Measurements from ENCODE around the gene SLC7A7. TPM values are rescaled to one million over a fixed set of nuclear protein-coding genes. Genes with fewer than 3 reads are reported as not detected.

SLC7A7 gene
- polyA plus RNA-seq, 3 donors: 262 to 425 (median 371) TPM

DNA sequence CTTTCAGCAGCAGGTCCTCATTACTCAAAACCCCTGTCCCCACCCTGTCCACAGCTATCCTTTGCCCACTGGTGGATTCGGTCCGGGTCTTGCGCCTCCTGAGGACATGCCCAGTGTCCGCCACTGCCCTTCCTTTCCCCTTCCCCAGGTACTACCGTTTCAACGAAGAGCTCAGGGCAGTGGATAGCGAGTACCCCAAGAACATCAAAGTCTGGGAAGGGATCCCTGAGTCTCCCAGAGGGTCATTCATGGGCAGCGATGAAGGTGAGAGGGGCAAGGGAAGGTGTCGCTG, 29.8 kb upstream of the SLC7A7 start:
- Histone ChIP-seq H3K27me3 (ENCODE audit: control insufficient read depth in 2 of 2, insufficient read depth in 2 of 2, low read length in 2 of 2) (peaks cover 0 to 5% of the 10 kb centered on the region in 2 donors), H3K4me3 (replicated peaks in 1 of 3; ENCODE audit: low read depth in 2 of 3, low read length in 3 of 3) (no peak overlapping the region), H3K4me2 (replicated peaks; ENCODE audit: extremely low read depth, low read length, poor library complexity, severe bottlenecking) (no peak overlapping the region), H2AFZ (ENCODE audit: insufficient read depth, low read depth, low read length, poor library complexity, severe bottlenecking) (no peak overlapping the region), H3K79me2 (ENCODE audit: insufficient read depth, low read length) (no peaks in the 10 kb centered on the region), H3K4me1 (ENCODE audit: control insufficient read depth in 1 of 2, insufficient read depth in 2 of 2, low read length in 2 of 2) (peaks cover 13 to 16% of the 10 kb centered on the region in 2 donors), H3K36me3 (replicated peaks in 1 of 2; ENCODE audit: control insufficient read depth in 1 of 2, insufficient read depth in 2 of 2, low read length in 2 of 2) (no peaks in the 10 kb centered on the region), H3K27ac (ENCODE audit: low read depth in 1 of 2, low read length in 2 of 2) (no peak overlapping the region), H4K20me1 (ENCODE audit: insufficient read depth, low read length) (no peaks in the 10 kb centered on the region), H3K9me3 (replicated peaks in 1 of 2; ENCODE audit: control insufficient read depth in 1 of 2, insufficient read depth in 1 of 2, low read length in 2 of 2) (peaks cover 0 to 3% of the 10 kb centered on the region in 2 donors), H3K9ac (ENCODE audit: insufficient read depth, low read length, poor library complexity, severe bottlenecking) (no peak overlapping the region)
- peaks cover 0 to 8% (median 5%) of the 10 kb centered on the region in 7 donors for H3K9me3 Mint-ChIP-seq
- WGBS (ENCODE audit: insufficient coverage): 96% methylated on average over 4 of the region's 9 CpGs
- intact Hi-C loops (cut with micrococcal nuclease): no loop called here
- H3K27ac Mint-ChIP-seq: no peak overlapping the region
- peaks cover 20% of the 10 kb centered on the region for H3K4me1 Mint-ChIP-seq
- H3K4me3 Mint-ChIP-seq: no peak overlapping the region
- TF ChIP-seq, protein P1, sequence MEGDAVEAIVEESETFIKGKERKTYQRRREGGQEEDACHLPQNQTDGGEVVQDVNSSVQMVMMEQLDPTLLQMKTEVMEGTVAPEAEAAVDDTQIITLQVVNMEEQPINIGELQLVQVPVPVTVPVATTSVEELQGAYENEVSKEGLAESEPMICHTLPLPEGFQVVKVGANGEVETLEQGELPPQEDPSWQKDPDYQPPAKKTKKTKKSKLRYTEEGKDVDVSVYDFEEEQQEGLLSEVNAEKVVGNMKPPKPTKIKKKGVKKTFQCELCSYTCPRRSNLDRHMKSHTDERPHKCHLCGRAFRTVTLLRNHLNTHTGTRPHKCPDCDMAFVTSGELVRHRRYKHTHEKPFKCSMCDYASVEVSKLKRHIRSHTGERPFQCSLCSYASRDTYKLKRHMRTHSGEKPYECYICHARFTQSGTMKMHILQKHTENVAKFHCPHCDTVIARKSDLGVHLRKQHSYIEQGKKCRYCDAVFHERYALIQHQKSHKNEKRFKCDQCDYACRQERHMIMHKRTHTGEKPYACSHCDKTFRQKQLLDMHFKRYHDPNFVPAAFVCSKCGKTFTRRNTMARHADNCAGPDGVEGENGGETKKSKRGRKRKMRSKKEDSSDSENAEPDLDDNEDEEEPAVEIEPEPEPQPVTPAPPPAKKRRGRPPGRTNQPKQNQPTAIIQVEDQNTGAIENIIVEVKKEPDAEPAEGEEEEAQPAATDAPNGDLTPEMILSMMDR (IDR thresholded peaks at IDR 0.05): no peak
- no peak for DNase-seq
- H3K27me3 Mint-ChIP-seq (ENCODE audit: low read depth in 3 of 3): peaks cover 5 to 40% (median 13%) of the 10 kb centered on the region in 3 donors
- peaks cover 9 to 11% of the 10 kb centered on the region in 2 donors for H3K36me3 Mint-ChIP-seq

DNA sequence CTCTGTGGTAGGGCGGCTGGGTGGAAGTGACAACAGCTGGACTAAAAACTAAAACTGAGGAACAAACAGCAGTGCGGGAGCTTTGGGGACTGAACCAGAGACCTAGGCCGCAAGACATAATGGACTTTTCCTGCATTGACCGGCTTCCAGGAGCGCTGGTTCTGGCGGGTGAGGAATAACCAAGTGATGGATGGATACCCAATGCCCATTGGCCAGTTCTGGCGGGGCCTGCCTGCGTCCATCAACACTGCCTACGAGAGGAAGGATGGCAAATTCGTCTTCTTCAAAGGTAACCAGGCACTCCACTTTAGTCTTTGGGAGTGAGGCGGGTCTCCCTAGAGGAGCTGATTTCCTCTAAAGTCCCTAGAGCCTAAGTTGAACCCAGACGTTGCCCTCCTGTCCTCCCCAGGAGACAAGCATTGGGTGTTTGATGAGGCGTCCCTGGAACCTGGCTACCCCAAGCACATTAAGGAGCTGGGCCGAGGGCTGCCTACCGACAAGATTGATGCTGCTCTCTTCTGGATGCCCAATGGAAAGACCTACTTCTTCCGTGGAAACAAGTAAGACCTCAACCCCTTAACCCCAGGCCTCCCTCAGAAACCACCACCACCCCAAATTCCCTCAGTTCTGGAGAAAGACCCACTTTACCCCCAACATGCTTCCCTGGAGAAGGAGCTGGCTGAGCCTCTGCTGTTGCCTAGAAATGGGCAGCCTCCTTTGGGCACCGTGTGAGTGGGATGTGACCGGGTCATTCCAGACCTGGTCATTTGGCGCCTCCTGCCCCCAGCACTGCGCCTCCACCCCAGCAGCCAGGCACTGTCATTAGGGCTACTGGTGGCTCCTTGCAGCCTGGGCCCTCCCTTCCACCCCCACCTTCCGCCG, 29.2 kb upstream of the SLC7A7 start:
- H3K79me2 ChIP-seq (ENCODE audit: insufficient read depth, low read length): no peaks in the 10 kb centered on the region
- H2AFZ ChIP-seq (ENCODE audit: insufficient read depth, low read depth, low read length, poor library complexity, severe bottlenecking): no peak overlapping the region
- H3K36me3 Mint-ChIP-seq: peaks cover 8 to 11% of the 10 kb centered on the region in 2 donors
- intact Hi-C loops (cut with micrococcal nuclease): no loop called here
- peaks cover 0 to 3% of the 10 kb centered on the region in 2 donors for H3K9me3 ChIP-seq (replicated peaks in 1 of 2; ENCODE audit: control insufficient read depth in 1 of 2, insufficient read depth in 1 of 2, low read length in 2 of 2)
- peaks cover 5 to 35% (median 13%) of the 10 kb centered on the region in 3 donors for H3K27me3 Mint-ChIP-seq (ENCODE audit: low read depth in 3 of 3)
- peaks cover 15 to 22% of the 10 kb centered on the region in 2 donors for H3K4me1 ChIP-seq (ENCODE audit: control insufficient read depth in 1 of 2, insufficient read depth in 2 of 2, low read length in 2 of 2)
- no peaks in the 10 kb centered on the region for H3K36me3 ChIP-seq (replicated peaks in 1 of 2; ENCODE audit: control insufficient read depth in 1 of 2, insufficient read depth in 2 of 2, low read length in 2 of 2)
- no peaks in the 10 kb centered on the region for H4K20me1 ChIP-seq (ENCODE audit: insufficient read depth, low read length)
- peaks cover 0 to 5% of the 10 kb centered on the region in 2 donors for H3K27me3 ChIP-seq (ENCODE audit: control insufficient read depth in 2 of 2, insufficient read depth in 2 of 2, low read length in 2 of 2)
- no peak overlapping the region for H3K27ac ChIP-seq (ENCODE audit: low read depth in 1 of 2, low read length in 2 of 2)
- no peak overlapping the region for H3K27ac Mint-ChIP-seq
- H3K4me3 Mint-ChIP-seq: no peak overlapping the region
- peaks cover 0 to 9% (median 5%) of the 10 kb centered on the region in 7 donors for H3K9me3 Mint-ChIP-seq
- TF ChIP-seq, protein P1 (IDR thresholded peaks at IDR 0.05): no peak
- H3K4me3 ChIP-seq (replicated peaks in 1 of 3; ENCODE audit: low read depth in 2 of 3, low read length in 3 of 3): no peak overlapping the region
- H3K4me1 Mint-ChIP-seq: peaks cover 24% of the 10 kb centered on the region
- H3K9ac ChIP-seq (ENCODE audit: insufficient read depth, low read length, poor library complexity, severe bottlenecking): no peak overlapping the region
- DNase-seq: no peak
- WGBS (ENCODE audit: insufficient coverage): 98% methylated on average over 14 of the region's 22 CpGs
- no peak overlapping the region for H3K4me2 ChIP-seq (replicated peaks; ENCODE audit: extremely low read depth, low read length, poor library complexity, severe bottlenecking)

All from CD14-positive monocyte (primary cell).